Measurements from ENCODE around the gene CLDN3. TPM values are rescaled to one million over a fixed set of nuclear protein-coding genes. Genes with fewer than 3 reads are reported as not detected.
"Not testable (repeated sequence)": the region's sequence is repeated elsewhere in the genome, so short reads cannot be mapped to it uniquely, and the experiment has no call there.

CLDN3 gene
- total and polyA plus RNA-seq, 5 donors from 2014 or later = not detected

DNA sequence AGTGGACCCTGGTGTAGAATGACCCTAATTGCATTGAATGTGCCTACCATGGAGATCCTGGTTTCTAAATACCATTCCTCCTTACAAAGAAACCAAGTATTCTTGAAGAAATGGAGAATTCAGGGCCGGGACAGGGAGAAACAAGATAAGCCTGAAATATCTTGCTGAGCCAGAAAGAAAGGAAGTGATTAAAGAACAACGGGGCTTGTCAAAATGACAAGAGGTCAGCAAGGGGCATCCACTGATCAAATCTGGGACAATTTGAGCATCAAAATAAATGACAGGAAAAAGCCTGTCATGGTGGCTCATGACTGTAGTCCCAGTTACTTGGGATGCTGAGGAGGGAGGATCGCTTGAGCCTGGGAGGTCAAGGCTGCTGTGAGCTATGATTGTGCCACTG lies 39.6 kb downstream of the CLDN3 start:
- no peaks in the 10 kb centered on the region for H3K4me1 ChIP-seq (ENCODE audit: control insufficient read depth, insufficient read depth, low read length, poor library complexity, severe bottlenecking)
- DNase-seq = no peak
- ATAC-seq (ENCODE audit: low read depth in 2 of 2) = no peak
- no peaks in the 10 kb centered on the region for H3K36me3 Mint-ChIP-seq
- peaks cover 8% of the 10 kb centered on the region for H3K27me3 Mint-ChIP-seq
- peaks cover 4 to 8% (median 6%) of the 10 kb centered on the region in 4 donors for H3K4me1 Mint-ChIP-seq
- H3K27ac Mint-ChIP-seq = no peak overlapping the region
- H3K4me3 ChIP-seq (ENCODE audit: low read depth, low read length) = no peak overlapping the region
- H3K4me3 Mint-ChIP-seq = no peak overlapping the region
- H3K27ac ChIP-seq (ENCODE audit: insufficient read depth, low read length, poor library complexity, severe bottlenecking) = no peak overlapping the region
- H3K27me3 ChIP-seq (ENCODE audit: control insufficient read depth, insufficient read depth, low read length) = peaks cover 6% of the 10 kb centered on the region
- H3K9me3 Mint-ChIP-seq = no peaks in the 10 kb centered on the region
- no peaks in the 10 kb centered on the region for H3K36me3 ChIP-seq (ENCODE audit: control insufficient read depth, insufficient read depth, low read length)
- no peaks in the 10 kb centered on the region for H3K9me3 ChIP-seq (ENCODE audit: control insufficient read depth in 2 of 2, low read length in 2 of 2)

DNA sequence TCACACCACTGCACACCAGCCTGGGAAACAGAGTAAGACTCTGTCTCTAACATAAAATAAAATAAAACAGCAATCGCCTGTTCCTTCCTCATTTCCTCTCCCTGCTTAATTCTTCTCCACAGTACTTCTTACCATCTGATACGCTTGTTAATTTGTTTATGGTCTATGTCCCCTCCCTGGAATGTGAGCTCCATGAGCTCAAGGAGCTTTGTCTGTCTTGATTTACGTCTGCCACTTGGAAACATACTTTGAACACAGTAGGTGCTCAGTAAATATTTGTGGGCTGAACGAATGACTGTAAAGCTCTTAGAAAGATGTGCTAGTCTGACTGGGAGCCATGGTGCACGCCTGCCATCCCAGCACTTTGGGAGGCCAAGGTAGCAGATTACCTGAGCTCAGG lies 41.5 kb downstream of the CLDN3 start:
- H3K4me1 ChIP-seq (ENCODE audit: control insufficient read depth, insufficient read depth, low read length, poor library complexity, severe bottlenecking) = no peaks in the 10 kb centered on the region
- no peak overlapping the region for H3K4me3 ChIP-seq (ENCODE audit: low read depth, low read length)
- Mint-ChIP-seq H3K4me3 (no peak overlapping the region), H3K27me3 (peaks cover 8% of the 10 kb centered on the region), H3K27ac (no peak overlapping the region), H3K36me3 (no peaks in the 10 kb centered on the region), H3K9me3 (no peaks in the 10 kb centered on the region), H3K4me1 (peaks cover 0 to 2% (median 0%) of the 10 kb centered on the region in 4 donors)
- H3K27me3 ChIP-seq (ENCODE audit: control insufficient read depth, insufficient read depth, low read length) = peaks cover 6% of the 10 kb centered on the region
- H3K27ac ChIP-seq (ENCODE audit: insufficient read depth, low read length, poor library complexity, severe bottlenecking) = no peak overlapping the region
- no peaks in the 10 kb centered on the region for H3K36me3 ChIP-seq (ENCODE audit: control insufficient read depth, insufficient read depth, low read length)
- H3K9me3 ChIP-seq (ENCODE audit: control insufficient read depth in 2 of 2, low read length in 2 of 2) = no peaks in the 10 kb centered on the region
- ATAC-seq (ENCODE audit: low read depth in 2 of 2) = no peak
- no peak for DNase-seq

DNA sequence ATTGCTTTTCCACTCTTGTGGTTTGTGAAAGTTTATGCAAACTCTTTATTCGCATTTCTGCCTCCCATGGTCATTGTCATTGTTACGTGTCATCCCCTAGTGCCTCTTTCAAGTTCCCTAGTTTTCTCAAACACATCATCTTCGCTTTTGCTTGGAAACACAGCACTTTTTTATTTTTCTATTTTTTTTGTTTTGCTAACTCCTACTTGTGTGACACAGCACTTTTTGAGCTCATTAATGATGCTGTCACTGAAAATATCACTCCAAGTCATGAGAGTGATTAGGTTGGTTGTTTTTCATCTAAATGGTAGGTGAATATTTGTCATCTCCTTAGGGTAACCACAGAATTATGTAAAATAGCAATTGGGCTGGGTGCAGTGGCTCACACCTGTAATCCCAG lies 42.1 kb downstream of the CLDN3 start:
- peaks cover 0 to 2% (median 0%) of the 10 kb centered on the region in 4 donors for H3K4me1 Mint-ChIP-seq
- H3K9me3 ChIP-seq (ENCODE audit: control insufficient read depth in 2 of 2, low read length in 2 of 2) = no peaks in the 10 kb centered on the region
- H3K27ac Mint-ChIP-seq = no peak overlapping the region
- H3K36me3 Mint-ChIP-seq = no peaks in the 10 kb centered on the region
- H3K27ac ChIP-seq (ENCODE audit: insufficient read depth, low read length, poor library complexity, severe bottlenecking) = no peak overlapping the region
- peaks cover 8% of the 10 kb centered on the region for H3K27me3 Mint-ChIP-seq
- H3K27me3 ChIP-seq (ENCODE audit: control insufficient read depth, insufficient read depth, low read length) = peaks cover 6% of the 10 kb centered on the region
- ATAC-seq (ENCODE audit: low read depth in 2 of 2) = no peak
- H3K4me1 ChIP-seq (ENCODE audit: control insufficient read depth, insufficient read depth, low read length, poor library complexity, severe bottlenecking) = no peaks in the 10 kb centered on the region
- no peak overlapping the region for H3K4me3 ChIP-seq (ENCODE audit: low read depth, low read length)
- H3K36me3 ChIP-seq (ENCODE audit: control insufficient read depth, insufficient read depth, low read length) = no peaks in the 10 kb centered on the region
- no peak for DNase-seq
- no peaks in the 10 kb centered on the region for H3K9me3 Mint-ChIP-seq
- H3K4me3 Mint-ChIP-seq = no peak overlapping the region

DNA sequence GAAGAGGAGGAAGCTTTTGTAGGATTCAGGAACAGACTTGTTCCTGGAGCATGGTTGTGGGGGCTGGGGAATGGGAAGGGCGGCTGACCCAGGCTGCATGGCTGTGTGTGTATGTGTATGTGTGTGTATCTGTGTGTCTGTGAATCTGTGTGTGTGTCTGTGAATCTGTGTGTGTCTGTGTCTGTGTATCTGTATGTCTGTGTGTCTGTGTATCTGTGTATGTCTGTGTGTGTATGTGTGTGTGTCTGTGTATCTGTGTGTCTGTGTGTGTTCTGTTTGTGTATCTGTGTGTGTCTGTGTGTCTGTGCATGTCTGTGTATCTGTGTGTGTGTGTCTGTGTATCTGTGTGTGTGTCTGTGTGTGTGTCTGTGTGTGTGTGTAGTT lies 44.0 kb downstream of the CLDN3 start:
- H3K36me3 Mint-ChIP-seq = no peaks in the 10 kb centered on the region
- no peaks in the 10 kb centered on the region for H3K4me1 ChIP-seq (ENCODE audit: control insufficient read depth, insufficient read depth, low read length, poor library complexity, severe bottlenecking)
- H3K9me3 Mint-ChIP-seq = no peaks in the 10 kb centered on the region
- no peak overlapping the region for H3K4me3 Mint-ChIP-seq
- H3K27me3 ChIP-seq (ENCODE audit: control insufficient read depth, insufficient read depth, low read length) = peaks cover 6% of the 10 kb centered on the region
- H3K9me3 ChIP-seq (ENCODE audit: control insufficient read depth in 2 of 2, low read length in 2 of 2) = no peaks in the 10 kb centered on the region
- peaks cover 9% of the 10 kb centered on the region for H3K27me3 Mint-ChIP-seq
- ATAC-seq (ENCODE audit: low read depth in 2 of 2) = peak; percentile 15 to 25
- H3K4me3 ChIP-seq (ENCODE audit: low read depth, low read length) = no peak overlapping the region
- H3K36me3 ChIP-seq (ENCODE audit: control insufficient read depth, insufficient read depth, low read length) = no peaks in the 10 kb centered on the region
- H3K27ac ChIP-seq (ENCODE audit: insufficient read depth, low read length, poor library complexity, severe bottlenecking) = no peak overlapping the region
- H3K27ac Mint-ChIP-seq = no peak overlapping the region
- peaks cover 0 to 2% (median 0%) of the 10 kb centered on the region in 4 donors for H3K4me1 Mint-ChIP-seq
- no peak for DNase-seq

DNA sequence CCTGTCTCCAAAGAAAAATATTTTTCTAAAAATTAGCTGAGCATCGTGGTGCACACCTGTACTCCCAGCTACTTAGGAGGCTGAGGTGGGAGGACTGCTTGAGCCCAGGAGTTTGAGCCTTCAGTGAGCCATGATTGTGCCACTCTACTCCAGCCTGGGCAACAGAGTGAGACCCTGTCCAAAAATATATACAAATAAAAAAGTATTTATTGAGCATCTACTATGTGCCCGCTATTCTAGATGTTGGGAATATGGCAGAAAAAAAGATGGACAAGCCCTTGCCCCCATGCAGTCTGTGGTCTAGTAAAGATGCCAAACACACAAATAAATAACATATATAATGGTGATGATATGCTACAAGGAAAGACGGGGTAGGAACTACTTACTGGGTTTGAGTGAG lies 46.3 kb downstream of the CLDN3 start:
- H3K27ac ChIP-seq (ENCODE audit: insufficient read depth, low read length, poor library complexity, severe bottlenecking) = no peak overlapping the region
- no peak for DNase-seq
- no peak for ATAC-seq (ENCODE audit: low read depth in 2 of 2)
- H3K9me3 ChIP-seq (ENCODE audit: control insufficient read depth in 2 of 2, low read length in 2 of 2) = no peaks in the 10 kb centered on the region
- H3K4me1 ChIP-seq (ENCODE audit: control insufficient read depth, insufficient read depth, low read length, poor library complexity, severe bottlenecking) = peaks cover 11% of the 10 kb centered on the region
- no peaks in the 10 kb centered on the region for H3K9me3 Mint-ChIP-seq
- H3K4me1 Mint-ChIP-seq = peaks cover 0 to 9% (median 6%) of the 10 kb centered on the region in 4 donors
- H3K27ac Mint-ChIP-seq = no peak overlapping the region
- H3K27me3 ChIP-seq (ENCODE audit: control insufficient read depth, insufficient read depth, low read length) = peaks cover 6% of the 10 kb centered on the region
- H3K4me3 ChIP-seq (ENCODE audit: low read depth, low read length) = no peak overlapping the region
- H3K36me3 ChIP-seq (ENCODE audit: control insufficient read depth, insufficient read depth, low read length) = no peaks in the 10 kb centered on the region
- H3K4me3 Mint-ChIP-seq = no peak overlapping the region
- H3K36me3 Mint-ChIP-seq = no peaks in the 10 kb centered on the region
- peaks cover 18% of the 10 kb centered on the region for H3K27me3 Mint-ChIP-seq

DNA sequence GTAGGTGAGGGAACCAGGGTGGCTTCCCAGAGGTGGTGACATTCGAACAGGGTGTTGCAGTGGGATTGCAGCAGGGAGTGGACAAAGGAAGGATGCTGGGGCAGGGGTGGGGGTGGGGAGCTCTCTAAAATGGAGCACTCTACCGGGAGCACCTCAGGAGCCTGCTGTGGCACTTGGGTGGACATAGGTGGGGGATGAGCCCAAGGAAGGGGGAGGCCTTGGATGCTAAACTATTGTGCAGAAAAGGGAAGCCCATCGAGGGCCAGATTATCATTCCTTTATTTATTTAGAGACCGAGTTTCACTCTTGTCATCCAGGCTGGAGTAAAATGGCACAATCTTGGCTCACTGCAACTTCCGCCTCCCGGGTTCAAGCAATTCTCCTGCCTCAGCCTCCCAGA lies 47.3 kb downstream of the CLDN3 start:
- Histone ChIP-seq H3K27ac (ENCODE audit: insufficient read depth, low read length, poor library complexity, severe bottlenecking) (no peak overlapping the region), H3K36me3 (ENCODE audit: control insufficient read depth, insufficient read depth, low read length) (no peaks in the 10 kb centered on the region), H3K27me3 (ENCODE audit: control insufficient read depth, insufficient read depth, low read length) (peaks cover 3% of the 10 kb centered on the region), H3K4me3 (ENCODE audit: low read depth, low read length) (no peak overlapping the region), H3K4me1 (ENCODE audit: control insufficient read depth, insufficient read depth, low read length, poor library complexity, severe bottlenecking) (peaks cover 21% of the 10 kb centered on the region), H3K9me3 (ENCODE audit: control insufficient read depth in 2 of 2, low read length in 2 of 2) (no peaks in the 10 kb centered on the region)
- H3K27me3 Mint-ChIP-seq = peaks cover 19% of the 10 kb centered on the region
- H3K4me3 Mint-ChIP-seq = peak overlapping the region in 2 of 4 donors; percentile 69 to 93
- peaks cover 0 to 16% (median 11%) of the 10 kb centered on the region in 4 donors for H3K4me1 Mint-ChIP-seq
- no peak overlapping the region for H3K27ac Mint-ChIP-seq
- H3K36me3 Mint-ChIP-seq = no peaks in the 10 kb centered on the region
- ATAC-seq (ENCODE audit: low read depth in 2 of 2) (no peak), DNase-seq (no peak)
- no peaks in the 10 kb centered on the region for H3K9me3 Mint-ChIP-seq

DNA sequence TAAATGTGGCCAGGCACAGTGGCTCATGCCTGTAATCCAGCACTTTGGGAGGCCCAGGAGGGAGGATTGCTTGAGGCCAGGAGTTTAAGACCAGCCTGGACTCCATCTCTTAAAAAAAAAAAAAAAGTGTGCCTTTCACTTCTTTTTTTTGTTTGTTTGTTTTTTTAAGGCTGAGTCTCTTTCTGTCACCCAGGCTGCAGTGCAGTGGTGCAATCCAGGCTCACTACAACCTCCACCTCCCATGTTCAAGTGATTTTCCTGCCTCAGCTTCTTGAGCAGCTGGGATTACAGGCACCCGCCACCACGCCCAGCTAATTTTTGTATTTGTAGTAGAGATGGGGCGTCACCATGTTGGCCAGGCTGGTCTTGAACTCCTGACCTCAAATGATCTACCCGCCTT lies 47.9 kb downstream of the CLDN3 start:
- H3K4me1 ChIP-seq (ENCODE audit: control insufficient read depth, insufficient read depth, low read length, poor library complexity, severe bottlenecking) = peaks cover 27% of the 10 kb centered on the region
- not testable (repeated sequence) for H3K4me3 ChIP-seq (ENCODE audit: low read depth, low read length); H3K27ac ChIP-seq (ENCODE audit: insufficient read depth, low read length, poor library complexity, severe bottlenecking); ATAC-seq (ENCODE audit: low read depth in 2 of 2); H3K36me3 ChIP-seq (ENCODE audit: control insufficient read depth, insufficient read depth, low read length); H3K9me3 Mint-ChIP-seq; H3K27me3 ChIP-seq (ENCODE audit: control insufficient read depth, insufficient read depth, low read length); H3K9me3 ChIP-seq (ENCODE audit: control insufficient read depth in 2 of 2, low read length in 2 of 2); DNase-seq; H3K36me3 Mint-ChIP-seq; H3K27ac Mint-ChIP-seq
- peaks cover 0 to 20% (median 14%) of the 10 kb centered on the region in 4 donors for H3K4me1 Mint-ChIP-seq
- peak overlapping the region in 2 of 4 donors; percentile 7 to 93 for H3K4me3 Mint-ChIP-seq
- H3K27me3 Mint-ChIP-seq = peaks cover 16% of the 10 kb centered on the region

DNA sequence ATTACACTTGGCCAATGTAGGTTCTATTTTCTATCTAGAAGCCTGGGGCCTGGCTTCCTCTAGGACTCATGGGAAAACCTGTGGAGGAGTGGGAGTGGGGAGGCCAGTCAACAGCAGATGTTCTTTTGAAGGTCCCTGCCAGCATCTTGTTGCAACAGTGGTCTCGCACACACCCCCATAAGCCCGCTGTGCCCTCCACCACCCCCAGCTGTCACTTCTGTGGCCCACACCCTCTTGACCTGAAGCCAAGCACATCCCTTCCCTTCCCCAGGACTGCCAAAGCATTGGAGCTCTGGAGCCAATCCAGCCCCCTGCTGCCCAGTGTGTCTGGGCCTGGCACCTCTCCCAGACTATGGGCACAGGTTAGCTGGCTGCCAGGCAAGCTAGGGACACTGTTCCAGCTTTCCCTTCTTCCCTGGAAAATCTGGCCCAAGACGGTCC lies 48.7 kb downstream of the CLDN3 start:
- Histone ChIP-seq H3K4me3 (ENCODE audit: low read depth, low read length) (no peak overlapping the region), H3K36me3 (ENCODE audit: control insufficient read depth, insufficient read depth, low read length) (no peaks in the 10 kb centered on the region), H3K27ac (ENCODE audit: insufficient read depth, low read length, poor library complexity, severe bottlenecking) (no peak overlapping the region), H3K27me3 (ENCODE audit: control insufficient read depth, insufficient read depth, low read length) (peaks cover 3% of the 10 kb centered on the region), H3K4me1 (ENCODE audit: control insufficient read depth, insufficient read depth, low read length, poor library complexity, severe bottlenecking) (peaks cover 27% of the 10 kb centered on the region), H3K9me3 (ENCODE audit: control insufficient read depth in 2 of 2, low read length in 2 of 2) (no peaks in the 10 kb centered on the region)
- no peaks in the 10 kb centered on the region for H3K36me3 Mint-ChIP-seq
- H3K9me3 Mint-ChIP-seq = no peaks in the 10 kb centered on the region
- peak overlapping the region; percentile 48 to 93 (median 82) for H3K4me3 Mint-ChIP-seq
- H3K27me3 Mint-ChIP-seq = peaks cover 16% of the 10 kb centered on the region
- no peak for DNase-seq
- no peak for ATAC-seq (ENCODE audit: low read depth in 2 of 2)
- H3K27ac Mint-ChIP-seq = peak overlapping the region in 1 of 3 donors; percentile 33
- peaks cover 0 to 25% (median 16%) of the 10 kb centered on the region in 4 donors for H3K4me1 Mint-ChIP-seq

All from CD4-positive, CD25-positive, alpha-beta regulatory T cell (primary cell).